RWPE1 (cell line): ENCODE results near the gene RUNX1.

ENCODE experiments used
- CTCF ChIA-PET: fragments of 350-600 bp; sonication (Branson Sonifier 250); formaldehyde crosslinking; extraction: SDS; loops from one replicate; lab custom pipeline; 2021; lab: Yijun Ruan, JAX
- POLR2A ChIA-PET: fragments of 400-600 bp; formaldehyde crosslinking; extraction: SDS; loops from one replicate; lab custom pipeline; 2020; ENCODE audit warnings: antibody characterized with exemption; ENCODE audit not compliant: low non-redundant PET; lab: Yijun Ruan, JAX
- DNase-seq: peaks from one replicate; pipeline ENCODE4 v3.0.0; 2012; ENCODE audit warnings: low spot score
- H3K27ac ChIP-seq: fragments of 450-650 bp; 2 replicates; pipeline ENCODE4 v1.5.1; 2017
- CTCF ChIP-seq: fragments of 450-650 bp; conservative IDR thresholded peaks from 2 replicates; pipeline ENCODE4 v1.5.1; 2017; ENCODE audit warnings: low read depth, mild to moderate bottlenecking

The RUNX1 gene

GRCh38 chr21:34984356-34985058, 64.6 kb downstream of the RUNX1 start:
- DNase-seq, result no peak
- ChIA-PET CTCF (interaction anchor here (0.6 kb wide), 1 partner anchor 295 kb away, joined by 3 read pairs; no protein-coding TSS in a partner anchor), POLR2A (no interaction called here)
- H3K27ac ChIP-seq, result no peak overlapping the region
- no peak for TF ChIP-seq CTCF

DNA sequence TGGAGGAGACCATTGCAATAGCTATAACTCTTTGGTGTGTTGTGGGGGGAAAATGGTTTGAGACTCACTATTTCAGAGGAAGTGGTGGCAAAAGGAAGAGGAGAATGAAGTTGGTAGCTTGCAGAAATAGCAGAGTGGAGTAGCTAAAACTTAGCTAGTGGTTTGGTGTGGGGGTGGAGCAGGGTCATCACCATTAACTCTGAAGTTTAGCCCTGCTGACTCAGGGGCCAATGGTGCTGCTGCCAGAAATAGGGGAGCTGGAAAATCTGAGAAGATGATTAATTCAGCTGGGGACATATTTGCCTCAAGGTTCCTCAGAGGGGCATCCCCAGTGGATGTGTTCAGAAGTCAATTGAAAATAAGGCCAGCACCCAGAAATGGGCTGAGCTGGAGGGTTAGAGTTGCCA, 65.4 kb downstream of the RUNX1 start:
- ChIA-PET POLR2A (no interaction called here), CTCF (no interaction called here)
- TF ChIP-seq CTCF, result no peak
- peak; percentile 12 for DNase-seq
- no peak overlapping the region for H3K27ac ChIP-seq

- no peak for DNase-seq
- H3K27ac ChIP-seq, result no peak overlapping the region
- no peak for TF ChIP-seq CTCF
- CTCF ChIA-PET, result no interaction called here
- POLR2A ChIA-PET, result no interaction called here
These were observed 67.3 kb downstream of the RUNX1 start for GRCh38 chr21:34981791-34982190.

- CTCF ChIA-PET, result interaction anchor here (0.7 kb wide), 1 partner anchor 497 kb away, joined by 3 read pairs; no protein-coding TSS in a partner anchor
- POLR2A ChIA-PET, result no interaction called here
- H3K27ac ChIP-seq, result no peak overlapping the region
- TF ChIP-seq CTCF, result no peak
- DNase-seq, result no peak
These were observed 68.5 kb downstream of the RUNX1 start for GRCh38 chr21:34980423-34981115.

- TF ChIP-seq CTCF, result no peak
- H3K27ac ChIP-seq, result no peak overlapping the region
- no peak for DNase-seq
- POLR2A ChIA-PET, result no interaction called here
- CTCF ChIA-PET, result interaction anchor here (0.6 kb wide), 1 partner anchor 32 kb away, joined by 3 read pairs; no protein-coding TSS in a partner anchor
These were observed 69.7 kb downstream of the RUNX1 start for GRCh38 chr21:34979383-34979782.

DNA sequence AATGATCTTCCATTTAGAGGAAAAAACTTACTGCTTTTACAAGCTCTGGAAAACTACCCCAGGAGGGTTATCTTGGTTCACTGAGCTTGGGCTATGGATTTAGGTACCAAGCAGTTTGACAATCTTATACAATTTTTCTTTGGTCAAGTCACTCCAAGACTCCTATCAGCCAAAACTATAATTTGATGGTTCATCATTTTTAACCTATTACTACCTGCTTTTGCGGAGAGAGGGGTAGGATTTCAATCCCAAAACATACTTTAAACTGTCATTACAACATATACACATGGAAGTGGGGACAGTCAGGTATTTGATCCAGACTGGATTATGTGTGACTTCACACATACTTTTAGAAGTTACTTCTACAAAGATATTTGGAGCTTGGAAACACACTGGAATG, 71.8 kb downstream of the RUNX1 start:
- POLR2A ChIA-PET, result no interaction called here
- CTCF ChIA-PET, result no interaction called here
- no peak for DNase-seq
- H3K27ac ChIP-seq, result no peak overlapping the region
- no peak for TF ChIP-seq CTCF
